Measurements from ENCODE around the gene NUCB2.
A peak's percentile ranks its signal among the peaks of the same experiment; 100 is the strongest.

The NUCB2 gene

DNA sequence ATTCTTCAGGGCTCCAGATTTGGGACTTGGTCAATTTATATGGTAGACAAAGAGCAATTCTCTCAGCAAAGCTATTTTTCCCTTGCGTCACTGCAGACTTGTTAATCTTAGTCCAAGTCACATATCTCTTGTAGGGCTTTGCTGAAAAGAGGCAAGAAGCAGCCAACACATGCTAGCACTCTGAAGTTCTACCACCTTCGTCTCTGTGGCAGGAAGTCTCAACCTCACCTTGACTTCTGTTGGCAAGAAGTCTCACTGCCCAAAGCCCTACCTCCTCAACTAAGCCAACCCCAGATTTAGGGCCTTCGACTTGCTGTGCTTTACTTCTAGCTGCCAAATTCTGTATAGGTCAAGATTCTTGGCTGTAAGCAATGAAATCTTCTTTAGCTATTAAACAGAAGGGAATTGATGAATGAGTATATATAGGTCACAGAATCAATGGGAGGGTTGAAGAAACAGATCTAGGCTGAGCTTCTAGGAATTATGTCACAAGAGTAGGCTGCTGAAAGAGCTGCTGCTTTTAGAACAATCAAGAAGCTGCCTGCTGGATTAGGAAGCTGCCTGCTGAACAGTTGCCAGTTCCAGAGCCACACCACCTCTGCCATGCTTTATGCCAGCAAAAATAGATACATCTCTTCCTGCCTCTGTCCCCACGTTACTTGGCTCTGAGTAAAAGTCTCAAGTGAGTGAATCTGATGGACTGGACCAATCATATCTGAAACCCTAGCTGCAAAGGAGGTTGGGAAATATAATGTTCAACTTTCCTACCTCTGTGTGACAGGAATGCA, 57.5 kb downstream of the NUCB2 start:
- DNase-seq (ENCODE audit: low read depth): no peak

- no peak for DNase-seq (ENCODE audit: low read depth)
Observed at GRCh38 chr11:17343257-17343656, 66.7 kb downstream of the NUCB2 start.

DNA sequence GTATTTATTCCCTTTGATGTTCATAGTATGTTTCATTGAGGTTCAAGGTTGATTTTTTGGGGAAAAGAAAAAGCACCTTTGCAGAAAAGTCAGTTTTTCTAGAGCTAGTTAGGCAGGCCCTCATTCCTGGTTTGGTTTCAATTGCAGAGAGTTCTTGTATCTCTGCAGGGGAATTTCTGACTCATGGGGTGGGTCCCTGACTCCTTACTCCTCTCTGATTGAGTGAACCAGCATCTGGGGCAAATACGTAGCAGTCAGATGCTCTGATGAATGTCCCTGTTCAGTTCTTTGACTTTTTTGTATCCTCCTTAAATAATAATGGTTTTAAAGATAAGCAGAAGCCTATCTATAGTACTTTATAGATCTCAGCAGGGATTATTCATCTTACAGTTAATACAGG, 67.4 kb downstream of the NUCB2 start:
- no peak for DNase-seq (ENCODE audit: low read depth)

DNA sequence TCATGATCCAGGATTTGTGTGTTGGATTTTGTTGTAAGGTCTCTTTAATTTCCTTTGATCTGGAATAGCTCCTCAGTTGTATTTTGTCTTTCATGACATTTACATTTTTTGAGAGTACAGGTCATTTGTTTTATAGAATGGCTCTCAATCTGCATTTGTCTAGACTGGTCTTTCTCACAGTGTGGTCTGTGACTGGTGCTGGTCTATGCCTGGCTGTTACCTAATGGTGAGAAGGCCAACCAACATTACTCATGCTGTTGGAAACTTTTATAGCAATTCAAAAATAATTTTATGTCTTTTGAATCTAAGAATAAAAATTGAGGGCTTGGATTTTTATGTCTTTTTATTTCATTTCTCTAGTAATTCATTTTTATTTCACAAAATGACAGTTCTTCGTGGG, 71.1 kb downstream of the NUCB2 start:
- DNase-seq (ENCODE audit: low read depth): no peak

DNA sequence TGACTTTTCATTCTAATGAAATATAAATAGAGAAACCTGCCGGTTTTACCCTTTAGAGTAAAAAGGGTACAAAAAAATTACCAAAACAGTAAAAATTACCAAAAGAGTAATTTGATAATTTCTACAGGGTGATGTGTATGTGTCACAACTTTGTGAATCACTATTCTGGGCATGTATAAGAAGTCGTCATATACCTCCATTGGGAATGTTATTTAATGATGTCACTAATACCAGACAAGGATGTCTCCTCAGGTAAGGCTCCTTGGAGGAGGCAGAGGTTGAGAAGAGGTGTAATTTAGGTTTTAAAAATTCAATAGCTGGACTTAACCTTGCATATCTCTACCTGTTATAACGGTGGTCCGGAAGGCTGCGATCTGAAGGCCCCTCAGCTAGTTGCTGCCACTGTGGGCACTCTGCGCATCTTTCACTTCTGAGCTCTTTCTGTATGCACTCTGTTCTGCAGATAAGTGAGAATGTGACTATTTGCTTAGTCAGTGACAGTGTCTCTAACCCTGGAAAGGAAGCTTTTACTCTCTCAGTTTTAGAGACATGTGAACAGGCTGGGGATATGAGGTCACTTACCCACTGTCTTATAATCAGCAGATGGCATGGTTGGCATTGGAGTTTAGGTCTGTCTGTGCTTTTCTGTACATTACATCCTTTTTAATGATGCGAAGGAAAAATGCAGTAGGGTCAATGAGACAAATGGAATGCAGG, 74.1 kb downstream of the NUCB2 start:
- no peak for DNase-seq (ENCODE audit: low read depth)

DNA sequence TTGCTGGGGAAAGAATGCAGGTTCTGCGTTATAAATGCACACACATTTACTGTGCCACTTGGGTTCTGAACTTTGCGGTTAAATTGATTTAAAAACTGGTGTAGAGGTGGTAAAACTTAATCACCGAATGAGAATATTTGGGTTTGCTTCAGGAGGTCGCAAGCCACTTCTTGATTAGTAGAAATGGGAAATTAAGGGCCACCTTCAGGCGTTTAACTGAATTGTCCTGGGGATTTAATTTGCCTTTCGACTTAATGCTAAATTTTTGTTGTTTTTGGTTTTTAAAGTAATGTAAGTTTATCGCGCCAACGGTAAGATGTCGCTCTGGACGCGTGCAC, 74.6 kb downstream of the NUCB2 start:
- no peak for DNase-seq (ENCODE audit: low read depth)

- DNase-seq (ENCODE audit: low read depth): no peak
Observed at GRCh38 chr11:17351510-17352176, 75.1 kb downstream of the NUCB2 start, which contains the start of gene NCR3LG1. NCR3LG1 (plus strand) TSS chr11:17351800; CDS start chr11:17351970, 170 bp downstream.

DNA sequence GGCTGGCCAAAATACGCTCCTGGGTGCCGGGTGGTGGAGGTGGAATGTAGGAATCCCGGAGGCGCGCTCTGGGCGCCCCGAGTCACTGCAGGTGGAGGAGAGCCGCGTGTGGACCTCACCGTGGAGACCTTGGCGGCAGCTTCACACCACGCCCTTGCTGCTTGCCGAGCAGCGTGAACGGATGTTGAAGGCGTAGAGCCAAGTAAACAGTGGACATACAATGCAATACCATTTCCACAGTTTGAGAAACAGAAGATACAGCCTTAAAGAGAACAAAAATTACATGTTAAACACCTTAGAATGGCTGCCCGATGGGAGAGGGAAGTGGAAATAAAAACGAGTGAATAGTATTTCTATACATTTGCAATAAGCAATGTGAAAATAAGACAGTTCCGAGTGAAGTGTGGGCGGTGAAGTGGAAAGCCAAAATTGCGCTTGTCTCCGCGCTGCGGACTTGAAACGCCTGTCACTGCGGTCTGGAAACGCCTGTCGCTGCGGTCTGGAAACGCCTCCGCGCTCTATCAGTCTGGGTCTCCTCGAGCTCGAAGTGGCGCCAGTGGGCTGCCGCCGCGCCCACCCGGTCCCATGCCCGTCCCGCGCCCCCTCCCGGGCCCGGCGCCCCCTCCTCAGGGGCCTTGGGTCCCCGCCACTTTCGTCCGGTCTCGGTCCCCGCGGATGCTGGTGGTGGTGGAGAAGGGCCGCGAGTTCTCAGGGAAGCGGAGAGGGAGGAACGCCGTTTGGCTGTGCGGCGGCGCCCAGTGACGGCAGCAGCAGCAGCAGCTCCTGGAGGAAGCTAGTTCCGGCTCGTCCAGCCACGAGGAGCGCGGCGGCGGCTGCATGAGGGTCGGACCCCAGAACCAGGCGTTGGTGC, 76.6 kb downstream of the NUCB2 start:
- DNase-seq (ENCODE audit: low read depth): no peak

DNA sequence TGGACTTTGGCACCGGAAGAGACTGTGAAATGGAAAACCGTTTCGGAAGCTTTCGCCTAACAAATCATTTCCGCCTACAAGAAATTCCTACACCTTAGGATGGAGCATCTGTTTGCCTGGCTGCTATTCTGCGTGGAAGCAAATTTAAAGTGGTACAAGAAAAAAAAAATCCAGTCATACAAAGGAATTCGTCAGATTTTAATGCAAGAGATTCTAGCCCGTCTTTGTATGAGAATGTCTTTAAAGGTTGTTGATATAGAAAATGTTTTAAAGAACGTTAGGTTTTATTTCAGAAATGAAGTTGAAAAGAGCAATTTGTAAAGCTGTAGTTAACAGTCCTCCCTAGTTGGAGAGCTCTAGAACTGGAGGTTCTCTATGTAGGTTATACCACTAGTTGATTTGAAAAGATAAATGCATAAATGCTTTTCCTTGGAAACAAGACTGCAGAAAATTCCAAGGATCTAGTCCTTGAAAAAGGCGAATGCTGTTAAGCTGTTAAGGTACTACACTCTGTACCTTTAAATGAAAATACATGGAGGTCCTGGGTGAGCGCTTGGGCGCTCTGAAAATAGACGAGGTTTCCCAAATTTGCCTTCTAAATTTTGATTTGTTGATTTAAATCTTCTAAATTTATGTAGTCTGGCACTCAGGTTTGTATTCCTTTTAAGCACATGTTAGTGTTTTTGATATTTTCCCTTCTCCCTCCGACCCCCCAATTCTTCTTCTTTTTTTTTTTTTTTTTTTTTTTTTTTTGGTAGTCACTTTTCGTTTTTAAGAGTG, 77.5 kb downstream of the NUCB2 start:
- no peak for DNase-seq (ENCODE audit: low read depth)

DNA sequence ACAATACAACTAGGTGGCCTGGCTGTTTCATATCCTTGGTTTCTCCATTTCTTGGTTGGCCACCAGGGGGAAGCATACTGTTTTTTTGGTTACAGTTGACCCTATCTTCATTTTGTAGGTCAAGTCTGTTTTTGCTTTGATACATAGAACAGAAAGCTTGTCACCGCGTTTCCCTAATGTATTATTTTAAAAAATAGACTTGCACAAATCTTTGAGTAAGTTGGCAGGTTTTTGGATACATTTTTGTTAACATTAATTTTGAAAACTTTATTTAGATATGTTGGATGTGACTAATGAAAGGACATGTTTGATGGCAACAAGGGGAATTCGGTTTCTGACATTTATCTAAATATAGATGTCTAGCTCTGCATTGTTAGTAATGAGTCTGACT, 78.1 kb downstream of the NUCB2 start:
- peak; percentile 55 for DNase-seq (ENCODE audit: low read depth)

- DNase-seq (ENCODE audit: low read depth): no peak
Observed at GRCh38 chr11:17366495-17366894, 90.0 kb downstream of the NUCB2 start.

DNA sequence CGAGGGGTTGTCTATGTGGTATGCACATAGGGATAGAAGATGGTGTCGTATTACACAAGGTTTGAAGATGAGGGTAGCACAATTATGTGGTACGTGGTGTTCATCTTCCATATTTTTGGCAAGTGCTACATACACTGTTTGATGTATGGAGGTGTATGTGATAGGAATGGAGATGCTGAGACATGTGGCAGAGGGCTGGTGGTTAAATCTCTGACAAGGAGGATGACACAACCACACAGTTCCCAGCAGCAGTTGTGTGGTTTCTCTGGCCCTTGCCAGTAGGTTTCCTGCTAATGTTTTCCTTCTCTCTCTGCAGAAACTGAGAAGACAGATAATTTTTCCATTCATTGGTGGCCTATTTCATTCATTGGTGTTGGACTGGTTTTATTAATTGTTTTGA, 92.0 kb downstream of the NUCB2 start:
- no peak for DNase-seq (ENCODE audit: low read depth)

GRCh38 chr11:17369094-17369493, 92.6 kb downstream of the NUCB2 start:
- no peak for DNase-seq (ENCODE audit: low read depth)

GRCh38 chr11:17369684-17370243, 93.2 kb downstream of the NUCB2 start:
- DNase-seq (ENCODE audit: low read depth): no peak

GRCh38 chr11:17371614-17372013, 95.1 kb downstream of the NUCB2 start:
- no peak for DNase-seq (ENCODE audit: low read depth)

DNA sequence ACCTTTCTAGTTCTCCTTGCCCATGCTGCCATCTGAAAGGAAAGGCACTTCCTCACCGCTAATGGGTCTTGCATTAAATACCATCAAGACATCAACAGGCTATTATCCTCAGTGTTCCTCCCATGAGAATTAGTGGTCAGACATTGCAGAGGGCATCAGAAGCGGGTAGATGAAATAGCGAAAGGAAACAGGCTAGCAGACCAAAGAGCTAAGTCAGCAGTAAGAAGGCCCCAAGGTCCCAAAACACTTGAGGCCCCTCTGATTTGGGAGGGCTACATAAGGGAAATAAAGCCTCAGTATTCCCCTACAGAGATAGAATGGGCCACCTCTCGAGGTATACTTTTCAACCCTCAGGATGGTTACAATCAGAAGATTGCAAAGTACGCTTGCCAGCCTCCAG, 99.0 kb downstream of the NUCB2 start:
- no peak for DNase-seq (ENCODE audit: low read depth)

- no peak for DNase-seq (ENCODE audit: low read depth)
Observed at GRCh38 chr11:17376493-17376892, 100.0 kb downstream of the NUCB2 start.

DNA sequence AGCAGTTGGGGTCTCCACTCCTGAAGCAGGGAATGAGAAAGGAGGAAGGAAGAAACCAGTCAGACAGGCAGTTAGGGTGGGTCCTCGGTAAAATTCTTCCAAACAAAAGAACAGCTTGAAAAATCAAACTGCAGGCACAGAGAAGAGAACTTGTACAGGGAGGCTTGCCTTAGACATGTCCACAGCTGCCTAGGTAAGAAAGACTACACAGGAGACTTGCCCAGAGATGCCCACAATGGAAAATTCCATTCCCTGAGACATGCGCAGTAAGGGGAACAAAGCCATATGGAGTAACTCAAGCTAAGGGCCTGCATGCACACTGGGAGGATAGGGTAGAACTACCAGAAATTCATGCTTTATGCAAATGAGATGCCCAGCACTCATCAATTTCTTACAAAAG, 102.1 kb downstream of the NUCB2 start:
- no peak for DNase-seq (ENCODE audit: low read depth)

- no peak for DNase-seq (ENCODE audit: low read depth)
Observed at GRCh38 chr11:17379383-17380180, 103.0 kb downstream of the NUCB2 start.

DNA sequence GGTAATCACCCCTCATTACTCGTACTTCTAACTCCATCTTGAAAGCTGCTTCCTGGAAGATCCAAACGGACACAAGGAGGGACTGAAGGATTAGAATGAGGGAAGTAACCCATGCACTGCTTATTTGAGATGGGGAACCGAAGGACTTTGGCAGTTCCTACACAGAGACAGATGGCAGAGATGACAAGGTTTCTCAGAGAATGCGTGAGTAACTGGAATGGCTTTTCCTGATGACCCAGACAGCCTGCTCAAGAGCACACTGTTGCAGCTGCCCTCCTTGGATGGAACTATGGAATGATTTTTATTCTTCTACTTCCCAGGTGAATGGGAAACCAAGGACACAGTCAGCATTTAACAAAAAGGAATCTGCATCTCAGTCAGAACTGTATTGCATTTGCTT, 104.6 kb downstream of the NUCB2 start:
- peak; percentile 31 for DNase-seq (ENCODE audit: low read depth)

Data from CMK (cell line).